Pancreas (tissue), 10 donors: ENCODE data around the gene CHAF1A. TPM values are rescaled to one million over a fixed set of nuclear protein-coding genes. Genes with fewer than 3 reads are reported as not detected.

Experiments
- ATAC-seq, 4 donors: fragments of 200-7000 bp; cut with Tn5 transposase; one replicate each; pipeline versions ENCODE4 v1.8.0 to v1.9.1; 2020; ENCODE audit warnings: mild to moderate bottlenecking in 4 of 4, moderate library complexity in 4 of 4
- DNase-seq, 6 donors: peaks; one replicate each; pipeline ENCODE4 v3.0.0-alpha.2; 2020
- FAIRE-seq: peaks from 2 replicates; lab custom pipeline; 2012; peaks lifted over from hg19 to GRCh38; lab: Jason Lieb, UNC
- H3K27ac ChIP-seq, 4 donors: fragments of 200-600 bp; sonication (generic); 1 replicate in 3 of 4; 2 replicates in 1 of 4; pipeline versions ENCODE4 v1.5.0 to v1.8.0; 2020
- H3K27me3 ChIP-seq, 4 donors: fragments of 200-600 bp; one replicate each; pipeline ENCODE4 v1.8.0; 2021
- H3K36me3 ChIP-seq, 3 donors: fragments of 200-600 bp; sonication (generic) in 1 of 3; one replicate each; pipeline versions ENCODE4 v1.5.0 to v1.8.0; 2020 to 2021
- H3K4me1 ChIP-seq, 3 donors: fragments of 200-600 bp; one replicate each; pipeline ENCODE4 v1.8.0; 2021
- H3K4me3 ChIP-seq, 4 donors: fragments of 200-600 bp; sonication (generic) in 2 of 4; one replicate each; pipeline versions ENCODE4 v1.5.0 to v1.8.0; 2020 to 2021
- H3K9me3 ChIP-seq, 4 donors: fragments of 200-600 bp; one replicate each; pipeline ENCODE4 v1.8.0; 2021
- WGBS, 2 donors: extraction: QIAGEN DNeasy Blood & Tissue Kit; methylation state at CpG; one replicate each; pipeline ENCODE4 v1.1.7; 2013; 5-methylcytosine and 5-hydroxymethylcytosine counted together
- intact Hi-C, 3 donors: fragments of 100-400 bp; cut with DNase I; formaldehyde crosslinking; loops; one replicate each; pipeline versions ENCODE4 v1.11.1 to v1.14.2; 2022
- polyA plus RNA-seq, 2 donors: library from polyadenylated mRNA; stranded (reverse); fragments of 200-250 nt; gene quantifications; one replicate each; pipeline ENCODE4 v1.2.3, GENCODE V29; 2013
- total RNA-seq, 6 donors: library from RNA; stranded (reverse); fragmentation: NEBNext Ultra II Directional in 4 of 6; extraction: Animal tissue kit (Norgen Biotek cat#: 25700) in 4 of 6; gene quantifications; one replicate each; pipeline versions ENCODE4 v1.2.1 to v1.2.4, GENCODE V29; 2021 to 2023
- TF ChIP-seq, protein P1 (sequence below), 4 donors: fragments of 200-600 bp; sonication (generic) in 3 of 4; IDR thresholded peaks; one replicate each; pipeline versions ENCODE4 v1.5.0 to v1.8.0; 2021; ENCODE audit warnings: antibody characterized with exemption in 4 of 4
- donor health status: healthy with polysubstance abuse.
- donor health status: DM: no; HTN: no; CAD: no; lungs with moderate emphysema.
- donor health status: DM: no; HTN: no; CAD: no.
- donor health status: control.
- donor health status: control.
- donor health status: Bipolar disorder and iron deficiency.
- donor health status: DM: yes; HTN: yes; CAD: no.
- donor health status: DM: no; HTN: no; CAD: no.
- donor health status: DM: no; HTN: no; CAD: no.
- donor health status: DM: yes; HTN: yes; CAD: no.

The CHAF1A gene
- total and polyA plus RNA-seq, 8 donors = 2.8 to 5.0 (median 3.9) TPM

DNA sequence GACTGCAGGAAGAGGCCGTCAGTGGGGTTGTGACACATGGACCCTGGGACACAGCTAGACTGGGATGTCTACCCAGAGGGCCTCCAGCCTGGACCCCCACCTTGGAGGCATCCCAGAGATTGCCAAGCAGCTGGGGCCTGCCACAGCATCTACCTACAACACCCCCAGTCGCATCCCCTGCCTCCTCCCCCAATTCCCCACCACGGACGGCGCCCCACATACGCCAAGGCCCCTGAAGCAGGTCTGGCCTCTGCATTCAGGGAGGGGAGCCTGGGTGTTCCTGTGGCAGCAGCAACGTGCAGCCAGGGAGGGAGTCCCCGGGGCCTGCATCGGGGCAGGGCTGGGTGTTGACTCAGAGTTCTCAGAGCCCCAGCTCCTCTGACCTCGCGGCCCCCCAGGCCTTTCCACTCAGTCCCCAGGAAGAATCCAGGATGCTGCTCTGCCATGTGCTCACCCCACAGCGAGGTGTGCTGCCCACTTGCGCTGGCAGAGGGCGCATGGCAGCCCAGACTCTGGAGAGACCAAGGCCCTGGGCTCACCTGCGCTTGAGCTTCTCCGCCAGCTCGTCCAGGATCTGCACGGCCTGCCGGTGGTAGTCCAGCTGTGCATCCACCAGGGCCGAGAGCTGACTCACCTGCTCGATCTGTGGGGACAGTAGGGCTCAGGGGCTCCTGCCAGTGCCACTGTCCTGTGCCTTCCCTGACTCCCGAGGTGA, 39.5 kb upstream of the CHAF1A start:
- no peaks in the 10 kb centered on the region for H3K27me3 ChIP-seq
- FAIRE-seq (no peak), DNase-seq (peak in 2 of 6 donors; percentile 4 to 14), ATAC-seq (peak in 2 of 4 donors; percentile 11)
- H3K9me3 ChIP-seq = no peaks in the 10 kb centered on the region
- peaks cover 0 to under 1% (median 0%) of the 10 kb centered on the region in 3 donors for H3K4me1 ChIP-seq
- TF ChIP-seq, protein P1, sequence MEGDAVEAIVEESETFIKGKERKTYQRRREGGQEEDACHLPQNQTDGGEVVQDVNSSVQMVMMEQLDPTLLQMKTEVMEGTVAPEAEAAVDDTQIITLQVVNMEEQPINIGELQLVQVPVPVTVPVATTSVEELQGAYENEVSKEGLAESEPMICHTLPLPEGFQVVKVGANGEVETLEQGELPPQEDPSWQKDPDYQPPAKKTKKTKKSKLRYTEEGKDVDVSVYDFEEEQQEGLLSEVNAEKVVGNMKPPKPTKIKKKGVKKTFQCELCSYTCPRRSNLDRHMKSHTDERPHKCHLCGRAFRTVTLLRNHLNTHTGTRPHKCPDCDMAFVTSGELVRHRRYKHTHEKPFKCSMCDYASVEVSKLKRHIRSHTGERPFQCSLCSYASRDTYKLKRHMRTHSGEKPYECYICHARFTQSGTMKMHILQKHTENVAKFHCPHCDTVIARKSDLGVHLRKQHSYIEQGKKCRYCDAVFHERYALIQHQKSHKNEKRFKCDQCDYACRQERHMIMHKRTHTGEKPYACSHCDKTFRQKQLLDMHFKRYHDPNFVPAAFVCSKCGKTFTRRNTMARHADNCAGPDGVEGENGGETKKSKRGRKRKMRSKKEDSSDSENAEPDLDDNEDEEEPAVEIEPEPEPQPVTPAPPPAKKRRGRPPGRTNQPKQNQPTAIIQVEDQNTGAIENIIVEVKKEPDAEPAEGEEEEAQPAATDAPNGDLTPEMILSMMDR (IDR thresholded peaks at IDR 0.05) = no peak
- 85% methylated on average over 22 of the region's 22 CpGs for WGBS, 2 donors
- H3K36me3 ChIP-seq = peaks cover 7 to 61% (median 30%) of the 10 kb centered on the region in 3 donors
- no peak overlapping the region for H3K4me3 ChIP-seq
- H3K27ac ChIP-seq = no peak overlapping the region
- intact Hi-C loops = no loop called here

DNA sequence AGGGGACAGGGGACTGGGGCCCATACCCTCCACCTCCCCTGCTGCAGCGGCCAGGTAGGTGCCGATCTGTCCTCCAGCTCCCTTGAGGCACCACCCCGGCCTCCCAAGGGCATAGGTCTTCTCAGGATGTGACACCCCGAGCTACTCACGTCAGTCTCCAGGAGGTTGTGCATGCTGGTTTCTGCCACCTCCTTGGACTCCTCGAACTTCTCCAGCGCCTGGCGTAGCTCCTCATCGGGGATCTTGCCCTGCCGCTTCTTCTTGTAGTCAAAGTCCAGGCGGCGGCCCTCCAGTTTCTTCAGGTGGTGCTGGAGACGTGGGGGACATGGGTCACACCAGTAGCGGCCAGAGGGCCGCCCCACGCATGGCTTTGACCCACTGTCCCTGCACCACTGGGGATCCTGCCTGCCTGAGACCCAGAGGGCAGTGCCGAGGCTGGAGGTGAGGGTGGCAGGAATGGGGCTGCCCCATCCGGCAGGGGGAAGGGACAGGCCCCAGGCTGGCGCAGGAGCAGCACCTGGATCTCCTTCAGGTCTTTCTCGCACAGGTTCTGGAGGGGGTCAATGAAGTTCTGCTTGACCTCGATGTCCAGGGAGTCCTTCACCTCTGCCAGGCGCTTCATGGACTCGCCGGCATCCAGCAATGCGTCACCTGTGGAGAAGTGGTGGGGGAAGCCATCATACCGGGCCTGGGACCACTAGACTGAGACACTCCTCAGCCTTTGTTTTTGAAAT, 38.7 kb upstream of the CHAF1A start:
- Histone ChIP-seq H3K4me3 (no peak overlapping the region), H3K9me3 (no peaks in the 10 kb centered on the region), H3K27ac (no peak overlapping the region), H3K4me1 (peaks cover 0 to 8% (median 0%) of the 10 kb centered on the region in 3 donors), H3K27me3 (no peaks in the 10 kb centered on the region), H3K36me3 (peaks cover 7 to 56% (median 30%) of the 10 kb centered on the region in 3 donors)
- 87 to 90% methylated on average over 26 of the region's 26 CpGs for WGBS, 2 donors
- intact Hi-C loops = no loop called here
- ATAC-seq = no peak
- no peak for FAIRE-seq
- peak in 1 of 6 donors; percentile 13 for DNase-seq
- TF ChIP-seq, protein P1 (IDR thresholded peaks at IDR 0.05) = no peak

DNA sequence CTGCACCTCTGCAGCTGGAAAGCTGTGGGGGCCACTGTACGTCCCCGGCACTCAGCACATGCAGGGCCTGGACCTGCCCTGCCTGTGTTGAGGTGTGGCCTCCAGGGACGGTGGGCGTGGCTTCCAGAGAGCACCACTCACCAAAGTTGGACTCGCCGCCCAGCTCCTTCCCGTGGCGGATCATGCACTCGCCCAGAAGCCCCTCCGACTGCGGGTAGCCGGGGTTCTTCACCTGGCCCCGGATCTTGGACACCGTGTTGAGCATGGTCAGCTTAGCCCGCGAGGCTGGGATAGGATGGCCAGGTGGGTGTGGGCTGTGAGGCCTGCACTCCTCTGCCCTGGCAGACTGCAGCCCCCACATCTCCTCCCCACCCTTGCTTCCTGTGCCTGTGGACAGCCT, 37.1 kb upstream of the CHAF1A start:
- Histone ChIP-seq H3K4me1 (peaks cover 0 to 15% (median under 1%) of the 10 kb centered on the region in 3 donors), H3K9me3 (no peaks in the 10 kb centered on the region), H3K36me3 (peaks cover 7 to 41% (median 25%) of the 10 kb centered on the region in 3 donors), H3K27ac (no peak overlapping the region), H3K27me3 (no peaks in the 10 kb centered on the region), H3K4me3 (no peak overlapping the region)
- DNase-seq (peak in 1 of 6 donors; percentile 42), FAIRE-seq (no peak), ATAC-seq (no peak)
- intact Hi-C loops = no loop called here
- WGBS, 2 donors = 89 to 91% methylated on average over 16 of the region's 16 CpGs
- TF ChIP-seq, protein P1 (IDR thresholded peaks at IDR 0.05) = no peak

DNA sequence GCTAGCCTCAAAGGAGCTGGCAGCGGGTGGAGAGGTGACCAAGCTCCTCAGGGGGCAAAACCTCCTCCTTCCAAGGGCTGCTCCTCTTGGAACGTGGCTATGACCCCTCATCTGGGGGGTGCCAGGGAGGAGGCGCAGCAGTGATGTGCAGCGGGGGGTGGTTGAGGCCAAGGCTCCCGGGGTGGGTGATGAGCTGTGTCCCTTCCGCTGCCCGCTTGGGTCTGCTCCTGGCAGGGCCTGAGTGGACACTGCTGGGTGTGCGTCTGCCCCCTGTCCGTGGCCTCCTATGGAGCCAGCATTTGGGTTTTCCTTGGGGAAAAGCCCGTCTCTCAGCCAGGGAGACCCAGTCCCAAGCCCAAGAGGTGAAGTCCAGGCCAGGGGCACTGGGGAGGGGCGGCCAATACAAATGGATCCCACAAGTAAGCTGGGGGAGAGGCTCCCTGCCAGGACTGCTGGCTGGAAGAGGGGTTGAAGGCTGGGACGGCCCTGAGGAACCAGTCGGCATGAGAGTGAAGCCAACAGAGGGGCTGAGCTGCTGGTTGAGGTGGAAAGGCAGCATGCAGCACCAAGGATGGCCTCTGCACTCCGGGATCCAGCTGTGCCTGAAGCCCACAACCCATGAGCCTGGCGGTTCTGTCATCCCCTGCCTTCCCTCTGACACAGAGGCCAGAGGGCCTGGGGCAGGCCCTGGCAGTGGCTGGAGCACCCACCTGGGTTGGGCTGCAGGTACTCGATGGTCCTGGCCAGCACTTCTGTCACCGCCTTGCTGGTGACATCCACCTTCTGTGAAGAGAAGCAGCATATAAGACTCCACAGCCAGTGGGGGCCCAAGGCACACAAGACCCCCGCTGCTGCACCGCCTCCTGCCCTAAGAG, 36.4 kb upstream of the CHAF1A start:
- no peaks in the 10 kb centered on the region for H3K9me3 ChIP-seq
- no peak overlapping the region for H3K27ac ChIP-seq
- H3K36me3 ChIP-seq = peaks cover 7 to 34% (median 24%) of the 10 kb centered on the region in 3 donors
- WGBS, 2 donors = 93 to 96% methylated on average over 19 of the region's 19 CpGs
- FAIRE-seq (no peak), DNase-seq (peak in 2 of 6 donors; percentile 4 to 24), ATAC-seq (no peak)
- H3K27me3 ChIP-seq = no peaks in the 10 kb centered on the region
- H3K4me1 ChIP-seq = peaks cover 4 to 21% (median 5%) of the 10 kb centered on the region in 3 donors
- intact Hi-C loops = no loop called here
- TF ChIP-seq, protein P1 (IDR thresholded peaks at IDR 0.05) = no peak
- no peak overlapping the region for H3K4me3 ChIP-seq
